OCI-LY3 (cell line): Measurements from ENCODE around the gene BIRC5.

Source experiments
- CTCF ChIP-seq: fragments of 200-600, 300-600 bp; sonication (generic); IDR thresholded peaks from 2 replicates; pipeline ENCODE4 v1.5.1; 2014; ENCODE audit warnings: antibody characterized with exemption, low read length, low read depth
- EZH2phosphoT487 ChIP-seq: fragments of 200-600 bp; shearing (Covaris generic); IDR thresholded peaks from 2 replicates; pipeline ENCODE4 v1.6.1; 2018; ENCODE audit warnings: antibody characterized with exemption, mixed run types, low read depth

- no peak for TF ChIP-seq CTCF
- no peak for TF ChIP-seq EZH2phosphoT487
These were observed 34.2 kb downstream of the BIRC5 start for GRCh38 chr17:78248051-78248914.
